DLD1 (cell line): Measurements from ENCODE around the gene QSOX2.

Experiments used
- in situ Hi-C: cut with HindIII; loops from 2 replicates; pipeline ENCODE4 v1.10.0; 2017; ENCODE audit warnings: low sequenced_read_pairs

Gene QSOX2

GRCh38 chr9:136204838-136205706 lies 40.5 kb downstream of the QSOX2 start, which contains the start of gene LHX3:
Gene LHX3 (minus strand): TSS chr9:136205128. CDS start chr9:136205012, 116 bp downstream.
- in situ Hi-C loops = no loop called here

DNA sequence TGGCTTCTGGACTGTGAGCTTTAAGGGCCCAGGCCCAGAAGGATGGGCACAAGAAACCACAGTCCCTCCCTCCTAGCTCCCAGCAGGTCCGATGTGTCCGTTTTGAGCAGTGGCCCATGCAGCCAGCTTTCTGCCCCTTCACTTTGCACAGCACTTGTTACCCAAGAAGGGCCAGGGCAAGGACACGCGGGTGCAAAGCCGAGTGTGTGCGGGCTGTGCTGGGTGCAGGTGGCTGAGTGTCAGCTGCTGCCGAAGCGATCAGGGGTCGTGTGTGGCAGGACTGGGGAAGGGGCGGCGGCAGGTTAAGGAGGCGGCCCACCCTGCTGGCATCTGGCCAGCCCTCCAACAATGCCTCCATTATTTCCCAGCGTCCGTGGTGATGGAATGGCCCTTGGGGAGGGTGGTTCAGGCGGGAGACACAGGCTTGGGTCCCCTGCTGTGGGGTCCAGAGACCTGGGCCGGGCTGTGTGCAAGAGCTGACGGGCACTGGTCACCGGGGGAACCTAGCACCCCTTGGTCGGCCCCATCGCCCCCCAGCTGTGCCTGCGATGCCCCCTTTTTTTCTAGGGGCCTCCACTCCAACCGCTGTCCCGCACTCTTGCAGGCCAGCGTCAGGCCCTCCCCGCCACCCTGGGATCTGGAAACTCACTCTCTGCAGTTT lies 41.3 kb downstream of the QSOX2 start:
- in situ Hi-C loops = no loop called here

DNA sequence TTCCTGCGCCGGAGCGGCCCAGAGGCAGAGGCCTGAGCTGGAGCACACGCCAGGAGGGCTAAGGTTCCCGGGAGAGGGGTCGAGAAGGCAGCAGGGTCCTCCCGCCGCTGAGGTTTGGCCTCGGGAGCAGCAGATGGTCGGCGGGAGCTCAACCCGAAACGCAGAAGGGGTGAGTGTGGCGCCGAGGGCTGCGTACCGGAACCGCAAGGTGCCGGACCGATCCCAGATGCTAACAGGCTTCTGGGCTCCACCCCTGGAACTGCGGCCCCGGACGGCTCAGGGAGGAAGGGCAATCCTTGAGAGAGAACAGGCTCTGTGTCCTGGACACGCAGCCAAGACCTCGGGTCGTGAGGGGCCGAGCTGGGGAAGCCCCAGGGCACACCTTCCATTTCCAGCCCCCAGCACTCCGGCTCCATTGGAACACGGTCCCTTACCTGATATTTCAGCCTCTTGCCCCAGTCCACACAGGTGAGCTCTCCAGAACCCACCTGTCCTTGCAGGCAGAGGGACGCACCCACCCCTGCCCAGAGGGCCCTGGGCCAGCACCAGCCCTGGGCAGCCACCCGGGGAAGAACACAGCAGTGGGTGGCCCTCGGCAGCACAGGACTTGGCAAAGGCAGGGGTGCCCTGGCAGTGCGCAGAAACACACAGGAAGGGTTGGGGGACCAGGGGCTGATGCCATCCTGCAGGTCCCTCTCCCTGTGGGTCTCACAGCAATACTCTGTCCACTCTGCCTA lies 42.0 kb downstream of the QSOX2 start:
- in situ Hi-C loops = no loop called here

GRCh38 chr9:136202454-136203407 lies 42.9 kb downstream of the QSOX2 start:
- in situ Hi-C loops = no loop called here

DNA sequence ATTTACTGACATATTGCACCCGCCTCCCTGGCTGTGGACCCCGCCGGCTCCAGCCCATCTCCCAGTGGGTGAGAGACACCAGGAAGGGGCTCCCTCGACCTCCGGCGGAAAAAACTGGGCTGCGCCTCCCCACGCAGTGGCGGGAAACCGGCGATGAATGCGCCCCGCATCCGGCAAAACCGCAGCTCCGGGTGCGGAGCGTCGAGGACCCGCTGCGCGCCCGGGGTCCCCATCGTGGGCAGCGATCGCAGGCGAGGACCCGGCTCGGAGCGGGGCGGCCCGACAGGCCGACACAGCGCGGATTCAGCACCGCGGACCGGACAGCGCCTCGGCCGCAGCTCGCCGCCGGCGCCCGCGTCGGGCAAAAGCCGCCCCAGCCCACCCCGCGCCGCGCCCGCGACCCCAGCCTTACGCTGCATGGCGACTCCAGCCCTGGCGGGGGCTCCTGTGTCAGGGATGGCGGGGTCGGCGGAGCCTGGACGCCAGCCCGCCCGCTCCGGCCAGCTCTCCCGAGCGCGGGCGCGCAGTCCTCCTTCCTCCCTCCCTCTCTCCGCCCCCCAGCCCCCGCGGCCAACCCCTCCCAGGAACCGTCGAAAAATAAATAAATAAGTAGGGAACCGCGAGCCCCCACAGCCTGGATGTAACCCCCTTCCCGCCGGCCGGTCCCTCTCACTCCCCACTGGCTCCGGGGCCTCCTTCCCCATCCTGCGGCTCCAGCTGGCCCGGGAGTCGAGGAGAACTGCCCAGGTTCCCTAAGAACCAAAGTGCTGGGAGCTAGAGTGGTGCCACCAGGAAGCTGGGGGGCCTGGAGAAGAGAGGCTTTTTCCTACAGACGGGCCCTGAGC lies 43.8 kb downstream of the QSOX2 start:
- in situ Hi-C loops = no loop called here

DNA sequence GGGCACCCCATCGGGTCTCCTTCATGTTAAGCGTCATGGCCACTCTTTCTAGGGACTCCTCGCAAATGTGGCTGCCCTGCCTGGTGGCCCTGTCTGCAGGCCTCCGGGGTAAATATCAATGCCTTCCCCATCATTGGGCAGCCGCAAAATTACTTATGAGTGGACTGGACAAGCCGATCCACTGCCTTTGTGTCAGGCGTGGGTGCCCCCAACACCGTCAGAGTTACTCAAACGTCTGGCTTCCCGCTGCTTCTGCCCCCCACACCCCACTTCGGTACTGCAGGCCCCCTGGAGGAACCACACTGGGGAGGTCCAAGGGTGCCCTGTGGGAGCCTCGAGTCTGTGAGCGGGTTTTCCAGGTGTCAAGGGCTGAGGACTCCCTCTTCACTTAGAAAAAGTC lies 44.4 kb downstream of the QSOX2 start:
- in situ Hi-C loops = no loop called here

DNA sequence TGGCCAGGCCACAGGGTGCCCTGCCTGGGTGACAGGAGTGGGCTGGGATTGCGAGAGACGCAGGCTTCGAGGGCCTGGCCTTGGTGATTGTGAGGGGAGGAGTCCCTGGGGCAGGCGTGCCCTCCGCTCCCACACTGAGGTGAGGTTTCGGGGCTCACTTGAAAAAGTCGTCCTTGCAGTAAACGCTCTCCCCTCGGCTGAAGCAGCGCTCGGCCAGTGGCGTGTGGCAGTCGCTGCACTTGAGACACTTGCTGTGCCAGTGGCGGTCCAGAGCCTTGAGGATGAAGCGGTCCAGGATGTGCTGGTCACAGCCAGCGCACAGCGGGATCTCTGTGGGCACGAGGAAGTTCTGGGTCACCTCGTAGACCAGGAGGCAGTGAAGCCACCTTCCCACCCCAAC lies 45.2 kb downstream of the QSOX2 start:
- in situ Hi-C loops = no loop called here

- in situ Hi-C loops = no loop called here
Measured at GRCh38 chr9:136199391-136200288, 46.0 kb downstream of the QSOX2 start.

DNA sequence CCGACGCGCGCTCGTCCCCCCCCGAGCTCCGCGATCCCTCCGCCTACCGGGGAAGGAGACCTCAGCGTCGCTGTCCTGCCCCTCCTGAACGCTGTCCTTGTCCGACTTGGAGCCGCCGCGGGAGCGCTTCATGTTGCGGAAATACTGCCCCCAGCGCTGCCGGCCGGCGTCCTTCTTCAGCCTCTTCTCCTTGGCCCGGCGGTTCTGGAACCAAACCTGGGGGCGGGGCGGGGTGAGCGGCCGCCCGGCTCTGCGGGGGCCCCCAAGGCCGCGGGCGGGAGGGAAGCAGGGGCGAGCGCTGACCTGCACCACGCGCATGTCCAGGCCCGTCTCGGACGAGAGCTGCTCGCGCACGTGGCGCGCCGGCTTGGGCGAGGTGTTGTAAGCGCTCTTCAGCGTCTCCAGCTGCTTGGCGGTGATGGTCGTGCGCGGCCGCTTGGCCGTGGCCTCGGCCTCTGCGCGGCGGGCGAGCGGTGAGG lies 47.0 kb downstream of the QSOX2 start:
- in situ Hi-C loops = no loop called here

DNA sequence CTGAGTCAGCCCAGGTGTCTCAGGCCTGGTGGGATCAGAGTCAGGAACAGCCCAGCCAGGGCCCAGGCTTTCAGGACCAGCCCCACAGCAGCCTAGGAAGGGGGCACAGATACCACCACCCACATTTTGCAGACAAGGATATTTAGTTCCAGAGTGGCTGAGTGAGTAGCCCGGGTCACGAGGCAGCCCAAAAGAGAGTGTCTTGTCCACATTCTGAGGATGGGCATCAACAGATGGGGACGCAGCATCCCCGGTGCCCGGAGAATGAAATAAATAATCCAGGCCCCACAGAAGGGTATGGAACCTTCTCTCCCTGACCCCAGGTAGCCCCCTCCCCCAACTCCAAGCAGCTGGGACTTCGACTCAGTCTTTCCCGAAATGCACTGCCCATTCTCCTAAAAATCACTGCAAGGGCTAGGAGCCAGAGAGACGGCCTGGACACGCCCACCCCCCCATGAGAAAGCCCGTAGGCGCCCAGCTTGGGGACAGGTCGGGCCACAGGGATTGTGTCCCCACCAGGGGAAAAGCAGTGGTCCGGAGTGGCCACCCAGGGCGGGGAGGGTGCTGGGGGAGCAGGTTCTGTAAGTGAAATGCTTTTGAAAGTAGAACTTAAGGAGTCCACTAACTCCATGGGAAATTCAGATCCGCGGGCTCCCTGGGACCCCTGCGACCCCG lies 47.5 kb downstream of the QSOX2 start:
- in situ Hi-C loops = no loop called here

- in situ Hi-C loops = no loop called here
Measured at GRCh38 chr9:136197084-136197875, 48.3 kb downstream of the QSOX2 start.

DNA sequence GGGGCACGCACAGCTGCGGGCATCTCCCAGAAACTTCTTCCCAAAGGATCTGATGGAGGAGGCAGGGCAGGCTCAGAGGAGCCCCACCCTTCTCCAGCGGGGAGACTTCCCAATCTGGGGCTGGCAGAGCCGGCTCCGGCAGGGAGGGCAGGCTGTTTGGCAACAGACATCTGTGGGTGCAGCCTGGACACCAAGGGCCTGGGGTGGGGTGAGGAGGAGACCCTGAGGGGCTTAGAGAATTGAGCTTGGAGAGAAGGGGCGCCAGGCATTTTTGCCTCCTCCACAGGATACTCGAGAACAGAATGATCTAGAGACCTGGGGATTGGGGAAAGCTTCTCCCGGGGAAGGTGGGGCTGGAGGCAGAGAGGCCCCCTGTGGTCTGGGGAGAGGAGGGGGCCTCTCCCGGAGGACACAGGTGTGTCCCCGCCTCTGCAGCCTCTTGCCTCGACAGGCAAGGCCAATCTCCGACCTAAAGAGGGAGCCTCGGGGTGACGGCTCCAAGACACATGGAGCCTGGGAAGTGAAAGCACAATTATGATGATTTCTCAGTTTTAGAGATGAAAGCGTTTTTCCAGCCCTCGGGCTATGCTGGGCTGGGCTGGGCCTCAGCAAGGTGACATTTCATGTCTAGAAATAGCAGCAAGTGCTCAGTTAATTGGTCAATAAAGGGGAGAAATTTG lies 49.1 kb downstream of the QSOX2 start:
- in situ Hi-C loops = no loop called here

GRCh38 chr9:136194540-136194939 lies 51.1 kb downstream of the QSOX2 start:
- in situ Hi-C loops = no loop called here

GRCh38 chr9:136193891-136194279 lies 51.7 kb downstream of the QSOX2 start:
- in situ Hi-C loops = no loop called here

- in situ Hi-C loops = no loop called here
Measured at GRCh38 chr9:136193127-136193890, 52.3 kb downstream of the QSOX2 start.
